GM15510 (cell line): ENCODE results near the gene SMIM17.

Experiments
- POLR2A ChIP-seq: IDR thresholded peaks from 3 replicates; pipeline ENCODE4 v1.6.1; 2011; ENCODE audit warnings: borderline replicate concordance; ENCODE audit not compliant: insufficient read length; ENCODE audit errors: extremely low read depth

The SMIM17 gene

GRCh38 chr19:56623006-56623405 lies 20.0 kb upstream of the SMIM17 start:
- TF ChIP-seq POLR2A: no peak

GRCh38 chr19:56625708-56626107 lies 17.3 kb upstream of the SMIM17 start:
- TF ChIP-seq POLR2A: no peak

- TF ChIP-seq POLR2A: no peak
Measured at GRCh38 chr19:56633021-56633420, 9.9 kb upstream of the SMIM17 start.

- no peak for TF ChIP-seq POLR2A
Measured at GRCh38 chr19:56637976-56638555, 4.9 kb upstream of the SMIM17 start.

GRCh38 chr19:56639217-56639616 lies 3.7 kb upstream of the SMIM17 start:
- TF ChIP-seq POLR2A: no peak

- TF ChIP-seq POLR2A: no peak
Measured at GRCh38 chr19:56643460-56643955, 549 bp downstream of the SMIM17 start.

- no peak for TF ChIP-seq POLR2A
Measured at GRCh38 chr19:56654151-56654550, 11.2 kb downstream of the SMIM17 start.

- TF ChIP-seq POLR2A: no peak
Measured at GRCh38 chr19:56660381-56661107, 17.6 kb downstream of the SMIM17 start.

GRCh38 chr19:56661248-56661647 lies 18.3 kb downstream of the SMIM17 start:
- no peak for TF ChIP-seq POLR2A

GRCh38 chr19:56663931-56664500 lies 21.1 kb downstream of the SMIM17 start:
- TF ChIP-seq POLR2A: no peak

- TF ChIP-seq POLR2A: no peak
Measured at GRCh38 chr19:56664511-56664910, 21.6 kb downstream of the SMIM17 start.

- no peak for TF ChIP-seq POLR2A
Measured at GRCh38 chr19:56667311-56667870, 24.4 kb downstream of the SMIM17 start.

GRCh38 chr19:56668676-56669075 lies 25.7 kb downstream of the SMIM17 start:
- no peak for TF ChIP-seq POLR2A

- TF ChIP-seq POLR2A: no peak
Measured at GRCh38 chr19:56670401-56670960, 27.5 kb downstream of the SMIM17 start.

GRCh38 chr19:56670961-56671612 lies 28.1 kb downstream of the SMIM17 start:
- no peak for TF ChIP-seq POLR2A

- TF ChIP-seq POLR2A: no peak
Measured at GRCh38 chr19:56671613-56671994, 28.6 kb downstream of the SMIM17 start, which contains the start of gene ZNF835. Gene ZNF835, minus strand, starts transcription at chr19:56671757. Its CDS starts 6,559 bp downstream, at chr19:56665198.

- no peak for TF ChIP-seq POLR2A
Measured at GRCh38 chr19:56678205-56678604, 35.2 kb downstream of the SMIM17 start.
